Measurements from ENCODE around the gene NEURL1.

Gene NEURL1

GRCh38 chr10:103564776-103565520 lies 71.4 kb downstream of the NEURL1 start:
- no peak for DNase-seq

- DNase-seq: no peak
These were observed 73.0 kb downstream of the NEURL1 start for GRCh38 chr10:103566536-103566935.

DNA sequence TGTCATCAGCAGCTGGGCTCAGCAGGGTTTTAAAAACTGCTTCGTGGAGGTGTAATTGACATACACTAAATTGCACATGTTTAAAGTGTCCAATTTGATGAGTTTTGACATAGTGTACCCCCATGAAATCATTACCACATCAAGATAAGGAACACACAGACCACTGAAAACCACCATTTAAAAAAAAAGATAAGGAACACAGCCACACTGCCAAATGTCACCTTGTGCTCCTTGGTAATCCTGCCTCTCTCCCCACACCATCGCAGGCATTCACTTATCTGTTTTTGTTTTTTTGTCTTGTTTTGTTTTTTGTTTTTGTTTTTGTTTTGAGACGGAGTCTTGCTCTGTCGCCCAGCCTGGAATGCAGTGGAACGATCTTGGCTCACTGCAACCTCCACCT lies 75.0 kb downstream of the NEURL1 start:
- no peak for DNase-seq

DNA sequence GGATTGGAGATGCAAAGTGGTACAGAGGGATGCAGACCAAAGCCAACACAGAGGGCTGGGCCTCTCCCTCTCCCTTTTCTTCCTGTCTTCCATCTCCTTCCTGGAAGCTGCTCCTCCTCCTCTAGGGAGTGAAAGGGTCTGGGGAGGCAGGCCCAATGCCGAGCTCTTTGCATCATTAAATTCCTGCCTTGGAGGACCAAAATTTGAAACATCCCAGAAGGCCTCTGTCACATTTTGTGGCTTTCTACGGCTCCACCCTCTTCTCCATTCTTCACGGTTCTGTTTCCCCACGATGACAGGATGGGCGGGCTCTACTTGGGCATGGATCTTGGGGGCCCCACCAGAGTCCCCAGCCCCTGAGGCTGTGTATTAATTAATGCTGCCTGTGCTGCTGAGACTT lies 76.4 kb downstream of the NEURL1 start:
- no peak for DNase-seq

DNA sequence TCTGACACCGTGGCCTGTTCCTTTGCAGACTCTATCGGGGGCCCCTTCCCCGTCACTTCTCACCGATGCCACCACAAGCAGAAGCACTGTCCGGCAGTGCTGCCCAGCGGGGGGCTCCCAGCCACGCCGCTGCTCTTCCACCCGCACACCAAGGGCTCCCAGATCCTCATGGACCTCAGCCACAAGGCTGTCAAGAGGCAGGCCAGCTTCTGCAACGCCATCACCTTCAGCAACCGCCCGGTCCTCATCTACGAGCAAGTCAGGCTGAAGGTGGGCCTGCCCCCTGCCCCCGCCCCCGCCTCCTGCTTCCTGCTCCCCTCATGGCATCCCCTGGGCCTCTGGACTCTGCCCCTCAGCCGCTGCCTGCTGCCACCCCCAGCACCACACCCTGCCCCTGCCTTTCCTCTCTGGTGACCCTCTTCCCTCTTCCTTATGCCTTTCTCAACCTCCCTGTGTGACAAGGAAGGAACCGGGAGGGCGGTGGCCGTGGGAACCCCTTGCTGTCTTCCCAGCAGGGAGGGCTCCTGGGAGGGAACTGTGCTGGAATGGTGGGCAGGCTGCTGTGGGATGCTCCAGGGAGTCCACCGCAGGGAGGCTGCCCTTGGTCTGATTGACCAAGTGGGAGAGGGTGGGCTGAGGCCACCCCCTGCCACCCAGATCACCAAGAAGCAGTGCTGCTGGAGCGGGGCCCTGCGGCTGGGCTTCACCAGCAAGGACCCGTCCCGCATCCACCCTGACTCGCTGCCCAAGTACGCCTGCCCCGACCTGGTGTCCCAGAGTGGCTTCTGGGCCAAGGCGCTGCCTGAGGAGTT lies 77.5 kb downstream of the NEURL1 start:
- DNase-seq: no peak

- no peak for DNase-seq
These were observed 78.1 kb downstream of the NEURL1 start for GRCh38 chr10:103571656-103571975.

DNA sequence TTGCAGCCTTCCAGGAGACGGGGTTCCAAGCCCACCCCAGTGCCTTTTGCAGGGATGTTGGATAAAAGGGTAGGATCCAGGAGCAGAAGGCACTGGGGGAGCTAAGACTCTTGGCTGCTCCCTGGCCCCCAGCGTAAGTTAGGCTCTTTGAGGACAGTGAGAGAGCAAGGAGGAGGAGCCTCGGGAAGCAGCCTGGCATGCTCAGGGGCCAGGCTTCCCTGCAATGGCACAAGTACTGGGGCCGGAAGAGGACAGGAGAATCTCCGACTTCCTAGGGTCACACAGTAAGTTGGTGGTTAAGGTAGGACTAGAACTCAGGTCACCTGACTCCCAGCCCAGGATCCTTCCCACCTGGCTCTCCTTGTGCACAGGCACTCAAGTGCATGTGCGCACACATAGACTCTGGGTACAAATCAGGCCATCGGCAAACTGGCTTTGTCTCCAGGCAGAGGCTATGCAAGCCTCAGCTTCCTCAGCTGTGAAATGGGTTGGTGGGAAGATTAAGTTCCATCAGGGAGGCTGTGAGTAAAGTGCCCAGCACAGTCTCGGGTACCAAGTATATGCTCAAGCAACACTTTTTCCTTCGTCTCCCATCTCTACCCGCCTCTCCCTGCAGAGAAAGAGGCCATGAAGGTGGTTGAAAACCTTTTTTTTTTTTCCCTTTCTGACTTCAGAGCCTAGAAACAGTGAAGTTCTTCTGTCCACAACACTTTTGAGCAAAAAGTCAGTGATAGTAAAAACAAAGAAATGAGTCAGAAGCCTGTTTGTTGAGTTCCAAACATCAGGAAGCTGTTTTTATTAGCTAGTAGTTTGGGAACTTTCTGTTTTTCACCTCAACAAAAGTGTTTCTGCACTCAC lies 79.1 kb downstream of the NEURL1 start:
- DNase-seq: no peak

- DNase-seq: no peak
These were observed 79.6 kb downstream of the NEURL1 start for GRCh38 chr10:103573205-103573487.

DNA sequence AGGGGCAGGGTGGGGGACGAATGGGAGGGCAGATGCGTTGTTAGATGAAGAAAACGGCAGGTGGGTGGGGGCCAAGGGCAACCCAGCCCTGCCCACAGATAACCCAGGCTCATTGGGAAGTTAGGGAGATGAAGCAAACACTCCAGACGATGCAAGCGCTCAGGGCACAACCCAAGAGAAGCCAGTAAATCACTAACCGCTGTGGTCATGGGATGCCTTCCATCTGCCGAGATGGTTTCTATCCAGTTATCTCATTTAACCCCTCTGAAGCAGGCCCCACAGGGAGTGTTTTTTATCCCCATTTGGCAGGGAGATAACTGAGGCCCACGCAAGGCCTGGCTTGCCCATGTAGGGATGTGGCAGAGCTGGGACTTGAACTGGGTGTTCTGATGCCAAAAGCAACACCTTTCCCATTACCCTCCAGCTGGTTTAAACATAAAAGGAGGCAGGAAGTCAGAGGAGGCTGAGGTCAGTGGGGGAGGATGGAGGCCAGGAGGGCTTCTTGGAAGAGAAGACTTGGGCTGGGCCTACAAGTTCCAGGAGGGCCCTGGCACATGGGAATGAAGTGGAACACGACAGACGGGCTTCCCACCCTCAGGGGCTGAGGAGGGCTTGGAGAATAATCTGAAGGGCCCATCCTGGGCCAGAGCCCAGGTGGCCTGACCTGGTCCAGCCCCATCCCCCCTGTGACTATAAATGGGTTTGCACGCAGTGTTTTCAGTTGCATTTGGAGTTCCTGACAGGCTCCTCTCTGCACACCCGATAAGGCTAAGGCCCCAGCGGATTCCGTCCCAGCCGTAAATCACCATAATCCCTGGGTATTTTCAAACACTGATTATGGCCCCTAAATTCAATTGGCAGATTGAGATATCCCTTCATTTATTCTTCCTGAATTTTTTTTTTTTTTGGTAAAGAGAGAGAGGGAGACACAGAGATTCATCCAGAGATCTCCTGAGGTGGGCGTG lies 80.9 kb downstream of the NEURL1 start:
- no peak for DNase-seq

DNA sequence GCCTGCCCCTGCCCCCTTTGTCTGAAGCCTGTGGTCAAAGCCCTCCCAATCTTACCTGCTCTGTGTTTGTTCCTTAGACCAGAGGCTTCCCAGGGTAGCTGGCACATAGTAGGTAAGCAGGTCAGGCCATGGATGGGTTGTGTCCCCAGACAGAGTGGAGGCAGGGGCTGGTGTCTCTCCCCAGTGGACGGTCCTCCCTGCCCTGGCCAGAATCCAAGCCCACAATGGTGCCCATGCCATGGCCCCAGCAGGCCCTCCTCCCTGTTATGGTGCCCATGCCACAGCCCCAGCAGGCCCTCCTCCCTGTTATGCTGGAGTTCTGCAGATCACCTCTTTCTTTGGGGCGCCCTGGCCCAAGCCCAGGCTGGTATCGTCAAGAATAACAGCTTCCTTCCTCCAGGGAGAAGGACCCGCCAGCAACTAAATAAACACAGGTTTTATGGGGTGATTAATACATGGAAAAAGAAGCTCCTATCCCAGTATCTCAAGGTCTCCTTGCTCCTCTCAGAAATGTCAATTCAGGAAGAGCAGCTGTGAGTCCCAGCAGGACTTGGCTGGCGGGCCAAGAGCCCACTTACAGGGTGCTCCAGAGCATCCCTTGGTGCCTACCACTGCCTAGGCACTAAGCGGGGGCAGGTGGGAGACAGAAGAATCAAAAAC lies 82.0 kb downstream of the NEURL1 start:
- DNase-seq: no peak

GRCh38 chr10:103576076-103576471 lies 82.6 kb downstream of the NEURL1 start:
- DNase-seq: no peak

- DNase-seq: no peak
These were observed 83.4 kb downstream of the NEURL1 start for GRCh38 chr10:103576862-103577261.

DNA sequence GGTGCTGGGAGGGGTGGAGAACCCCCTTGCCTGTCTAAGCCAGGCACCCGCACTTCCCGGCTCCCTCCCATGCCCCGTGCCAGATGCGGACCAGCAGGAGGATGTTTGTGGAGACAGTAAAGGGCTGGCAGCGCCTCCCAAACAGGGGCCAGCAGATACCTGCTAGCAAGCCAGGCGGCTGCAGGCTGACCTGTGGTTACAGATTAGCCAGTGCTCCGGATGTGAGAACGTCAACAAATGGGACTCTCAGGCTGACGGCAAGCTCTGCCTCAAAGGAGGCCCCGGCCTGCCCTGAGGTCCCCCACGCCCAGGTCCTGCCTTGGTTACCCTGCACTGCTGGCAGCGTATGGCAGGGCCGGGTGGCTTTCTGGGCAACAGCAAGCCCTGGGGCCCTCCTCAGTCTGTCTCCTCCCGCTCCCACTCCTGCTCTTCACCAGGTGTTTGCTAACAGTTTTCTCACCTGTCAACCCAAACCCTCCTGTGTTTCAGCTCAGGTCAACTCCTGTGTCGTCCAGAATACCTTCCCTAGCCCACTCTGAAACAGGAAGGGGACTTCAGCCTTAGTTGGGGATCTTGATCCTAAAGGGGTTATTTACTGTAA lies 85.4 kb downstream of the NEURL1 start:
- no peak for DNase-seq

DNA sequence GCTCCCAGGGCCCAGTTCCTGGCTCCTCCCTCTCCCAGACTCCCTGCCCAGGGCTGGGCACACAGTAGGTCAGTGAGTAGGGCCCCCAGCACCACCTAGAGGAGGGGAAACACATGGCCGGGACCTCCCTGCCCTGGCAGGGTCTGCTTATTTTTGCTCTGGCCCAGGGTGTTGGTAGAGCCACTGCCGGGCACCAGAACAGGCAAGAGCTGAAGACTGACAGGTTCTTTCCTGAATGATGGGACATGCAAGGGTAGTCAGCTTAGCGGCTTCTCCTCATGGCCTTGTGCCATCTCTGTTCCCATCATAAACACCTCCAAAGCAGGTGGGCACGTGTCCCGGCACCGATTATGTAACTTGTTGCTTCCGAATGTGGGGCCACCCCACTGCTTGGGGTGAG lies 86.5 kb downstream of the NEURL1 start:
- no peak for DNase-seq

DNA sequence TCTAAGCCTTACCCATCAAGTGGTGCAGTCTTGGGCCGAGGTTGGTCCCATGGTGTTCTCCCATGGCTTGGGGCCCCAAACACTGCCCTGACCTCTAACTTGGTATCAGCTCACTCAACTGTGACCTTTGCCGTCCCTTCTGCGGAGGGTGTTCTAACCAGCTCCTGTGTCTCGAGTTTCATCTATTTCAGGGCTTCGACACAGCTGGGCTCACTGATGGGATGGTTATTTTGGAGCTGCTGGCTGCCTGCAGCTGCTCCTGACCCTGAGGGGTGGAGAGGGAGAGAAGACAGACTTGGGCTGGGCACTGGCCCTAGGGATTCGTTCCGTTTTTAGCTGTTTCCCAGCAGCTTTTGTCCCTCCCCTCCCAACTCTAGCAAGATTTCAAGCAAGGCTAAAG lies 86.9 kb downstream of the NEURL1 start:
- no peak for DNase-seq

DNA sequence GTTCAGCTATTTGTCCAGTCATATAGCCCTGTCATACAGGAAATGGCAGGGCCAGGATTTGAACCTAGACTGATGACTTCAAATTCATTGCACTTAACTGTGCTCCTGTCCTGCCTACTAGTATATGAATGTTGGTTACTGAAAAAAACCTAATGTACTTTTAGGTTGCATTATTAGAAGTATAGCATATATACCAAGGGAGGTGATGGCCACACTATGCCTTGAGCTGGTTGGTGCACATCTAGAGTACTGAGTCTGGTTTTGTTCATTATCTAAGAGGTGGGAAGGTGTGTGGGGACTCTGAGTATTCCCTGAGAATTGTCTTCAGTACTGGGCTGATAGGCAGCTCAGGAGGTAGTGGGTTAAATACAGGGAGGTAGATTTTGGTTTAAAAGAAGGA lies 88.0 kb downstream of the NEURL1 start:
- no peak for DNase-seq

- DNase-seq: no peak
These were observed 89.0 kb downstream of the NEURL1 start for GRCh38 chr10:103582331-103583123.

DNA sequence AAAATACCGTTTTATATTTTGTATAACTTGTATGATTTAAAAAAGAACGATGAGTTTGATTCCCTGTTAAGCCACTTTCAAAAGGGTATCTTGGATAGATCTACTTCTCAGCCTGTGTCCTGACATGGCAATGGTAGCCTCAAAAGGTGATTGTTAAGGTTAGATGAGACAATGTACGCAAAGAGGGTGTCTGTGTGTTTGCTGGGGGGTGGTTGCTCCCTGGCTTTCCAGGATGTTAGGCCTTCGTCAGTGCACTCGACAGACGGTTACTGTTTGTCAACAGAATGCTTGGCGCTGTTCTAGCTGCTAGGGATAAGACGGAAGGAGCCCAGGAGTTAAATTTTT lies 90.3 kb downstream of the NEURL1 start:
- DNase-seq: peak; percentile 4

GRCh38 chr10:103584216-103585010 lies 90.9 kb downstream of the NEURL1 start:
- DNase-seq: peak; percentile 73

- DNase-seq: no peak
These were observed 91.5 kb downstream of the NEURL1 start for GRCh38 chr10:103585011-103585405.

All from activated effector memory CD4-positive, alpha-beta T cell treated with Interleukin-2 at 50 U/mL for 16 hours (primary cell).